NOMO-1 (cell line): ENCODE results near the gene OTOP1.
"Not testable (repeated sequence)": the region's sequence is repeated elsewhere in the genome, so short reads cannot be mapped to it uniquely, and the experiment has no call there.

Experiments
- DNase-seq, 2 experiments: peaks; one replicate each; lab custom pipeline; 2025; ENCODE audit not compliant: unreplicated experiment in 2 of 2; lab: John Stamatoyannopoulos, UW

OTOP1 gene

DNA sequence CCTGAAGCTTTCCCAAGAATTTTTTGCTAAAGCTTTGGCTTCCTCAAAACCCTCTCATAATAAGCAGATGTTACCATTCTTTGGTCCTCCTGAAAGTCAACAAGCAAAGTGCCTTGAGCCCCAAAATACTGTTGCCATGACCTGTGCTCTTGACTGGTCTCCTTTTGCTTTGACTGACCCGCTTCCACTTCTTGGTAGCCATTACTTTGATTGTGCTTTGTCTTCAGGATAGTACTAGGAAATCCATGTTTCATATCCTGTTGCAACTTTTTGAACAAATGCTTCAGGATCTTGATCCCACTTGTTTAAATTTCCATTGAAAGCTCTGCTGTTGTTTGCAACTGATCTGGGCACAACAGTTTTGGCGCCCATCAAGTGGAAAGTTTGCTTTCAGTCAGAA lies 6.9 kb upstream of the OTOP1 start:
- no peak for DNase-seq

DNA sequence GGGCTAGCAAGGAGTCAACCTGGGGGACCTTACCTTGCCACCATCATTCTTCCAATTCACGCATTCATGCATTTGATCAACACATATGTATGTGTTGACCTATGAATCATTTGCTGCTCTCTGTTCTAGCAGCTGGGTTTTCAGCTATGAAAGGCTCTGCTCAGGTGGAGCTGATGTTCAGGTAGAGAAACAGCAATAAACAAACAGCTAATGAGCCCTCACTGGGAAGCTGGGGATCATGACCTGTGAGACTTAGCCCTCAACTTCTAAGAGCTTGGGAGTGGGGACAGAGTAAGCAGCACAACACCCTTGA lies 1.6 kb upstream of the OTOP1 start:
- DNase-seq = no peak

DNA sequence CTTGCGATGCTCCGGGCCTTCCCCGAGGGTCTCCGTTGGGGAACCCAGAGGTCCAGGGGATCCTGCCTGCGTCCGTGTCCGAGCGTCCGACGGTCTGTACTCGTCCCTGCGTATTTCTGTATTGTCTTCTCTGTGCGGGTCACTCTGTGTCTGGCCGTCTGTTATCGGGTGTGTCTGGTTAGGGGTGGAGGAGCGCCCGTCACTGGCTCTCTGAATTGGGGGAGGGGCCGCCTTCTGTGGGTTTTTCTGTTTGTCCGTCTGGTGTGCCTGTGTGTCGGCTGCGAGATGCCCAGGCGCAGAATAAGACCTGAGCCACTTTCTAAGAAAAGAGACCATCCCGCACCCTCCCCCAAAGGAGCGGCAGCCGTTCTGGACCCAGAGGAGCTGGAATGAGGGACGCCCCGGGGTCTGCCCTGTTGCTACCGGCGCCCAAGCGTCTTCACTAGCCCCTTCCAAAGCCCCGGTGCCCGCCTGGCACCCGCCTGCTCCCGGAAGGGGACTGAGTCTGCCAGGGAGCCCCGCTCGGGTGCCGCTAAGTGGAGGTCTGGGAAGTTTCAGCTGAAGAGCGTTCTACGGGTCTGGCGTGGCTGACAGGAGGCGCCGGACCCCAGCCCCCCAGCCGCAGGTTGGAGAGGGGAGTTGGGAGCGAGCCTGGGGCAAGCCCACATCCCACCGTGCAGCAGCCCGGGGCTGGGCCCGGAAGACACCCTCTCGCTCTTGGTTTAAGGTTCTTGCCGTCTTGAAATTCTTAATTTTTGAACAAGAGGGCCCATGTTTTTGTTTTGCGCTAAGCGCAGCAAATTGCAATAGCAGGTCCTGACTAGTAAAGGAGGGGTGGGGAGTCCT lies 1.0 kb upstream of the OTOP1 start:
- DNase-seq = no peak

DNA sequence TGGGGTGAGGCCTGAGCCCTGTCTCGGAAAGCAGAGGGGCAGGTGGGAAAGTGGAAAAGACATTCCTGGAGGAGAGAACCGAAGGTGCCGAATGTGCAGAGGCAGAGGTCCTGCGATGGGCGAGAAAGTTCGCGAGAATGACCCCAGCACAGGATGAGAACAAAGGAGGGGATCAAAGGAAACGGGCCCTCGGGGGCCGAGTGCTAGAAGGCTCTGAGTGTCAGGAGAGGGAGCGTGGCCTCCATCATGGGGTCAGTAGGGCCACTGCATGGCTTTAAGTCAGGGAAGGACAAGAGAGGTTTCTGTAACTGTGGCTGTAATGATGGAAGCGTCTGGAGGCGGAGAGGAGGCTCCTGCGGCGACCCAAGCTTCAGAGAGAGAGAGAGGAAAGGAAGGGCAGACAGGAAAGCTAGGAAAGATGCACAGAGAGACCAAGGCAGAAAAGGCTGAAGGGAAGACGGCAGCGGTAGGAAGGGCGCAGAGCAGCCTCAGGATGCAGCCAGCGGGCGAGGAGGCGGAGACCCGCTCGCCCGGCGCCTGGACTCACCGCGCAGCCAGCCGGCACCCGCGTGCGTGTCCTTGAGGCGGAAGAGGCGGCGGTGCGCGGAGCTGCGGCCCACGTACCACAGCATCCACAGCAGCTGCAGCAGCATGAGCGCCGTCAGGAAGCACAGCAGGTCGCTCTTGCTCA lies 669 bp downstream of the OTOP1 start:
- no peak for DNase-seq

DNA sequence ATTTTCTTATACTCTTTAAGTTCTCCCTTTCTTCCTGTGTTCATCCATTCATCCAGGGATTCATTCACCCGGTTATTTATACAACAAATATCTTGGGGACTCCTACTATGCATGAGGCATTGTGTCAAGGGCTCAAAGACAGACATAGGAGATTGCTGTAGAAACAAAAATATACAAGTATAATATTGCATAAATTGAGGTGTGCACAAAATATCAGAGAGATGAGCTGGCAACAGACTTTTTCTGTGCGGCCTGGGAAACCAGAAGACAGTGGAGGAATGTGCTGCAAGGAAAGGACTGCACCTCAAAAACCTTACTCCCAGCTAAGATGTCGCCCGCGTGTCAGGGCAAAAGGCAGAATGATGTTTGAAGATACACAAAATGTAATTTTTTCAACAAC lies 9.6 kb downstream of the OTOP1 start:
- DNase-seq = no peak

DNA sequence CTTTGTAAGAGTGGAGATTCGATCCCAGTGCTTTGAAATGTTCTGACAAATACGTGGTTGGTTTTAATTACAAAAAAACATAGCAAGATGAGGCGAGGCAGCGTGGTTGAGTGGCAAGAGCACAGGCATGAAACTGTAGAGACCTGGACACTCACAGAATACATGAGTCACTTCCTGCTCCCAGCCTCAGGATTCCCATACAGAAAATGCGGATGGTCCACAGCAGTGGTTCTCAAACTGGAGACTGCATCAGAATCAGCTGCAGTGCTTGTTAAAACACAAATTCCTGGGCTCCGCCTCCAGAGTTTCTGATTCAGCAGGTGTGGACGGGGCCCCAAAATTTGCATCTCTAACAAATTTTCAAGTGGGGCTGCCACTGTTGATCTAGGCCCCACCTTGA lies 10.1 kb downstream of the OTOP1 start:
- no peak for DNase-seq

DNA sequence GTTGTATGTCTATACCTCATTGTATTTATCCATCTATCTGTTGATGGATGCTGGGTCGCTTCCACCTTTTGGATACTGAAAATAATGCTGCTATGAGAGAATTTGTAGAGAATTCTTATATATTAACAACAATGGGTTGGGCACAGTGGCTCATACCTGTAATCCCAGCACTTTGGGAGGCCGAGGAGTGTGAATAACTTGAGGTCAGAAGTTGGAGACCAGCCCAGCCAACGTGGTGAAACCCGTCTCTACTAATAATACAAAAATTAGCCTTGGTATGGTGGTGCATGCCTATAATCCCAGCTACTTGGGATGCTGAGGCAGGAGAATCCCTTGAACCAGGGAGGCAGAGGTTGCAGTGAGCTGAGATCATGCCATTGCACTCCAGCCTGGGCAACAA lies 13.1 kb downstream of the OTOP1 start:
- DNase-seq = not testable (repeated sequence)

DNA sequence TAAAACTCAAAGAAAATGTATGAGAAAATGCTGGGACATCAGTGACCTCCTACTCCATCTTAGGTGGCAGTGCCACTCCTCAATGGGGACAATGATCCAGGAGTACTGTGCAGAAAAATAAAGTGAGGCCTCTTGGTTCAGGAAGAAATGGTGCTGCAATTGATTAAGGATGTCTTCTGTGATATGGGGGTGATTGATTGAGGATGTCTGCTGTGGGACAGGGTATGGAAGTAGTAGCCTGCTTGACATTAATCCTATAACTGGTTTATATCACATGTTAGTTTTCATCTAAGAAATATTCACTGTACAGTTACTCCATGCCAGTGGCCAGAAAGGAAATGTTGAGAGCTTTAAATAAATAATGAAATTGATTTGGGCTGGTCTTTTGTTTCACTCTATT lies 20.5 kb downstream of the OTOP1 start:
- DNase-seq = no peak

DNA sequence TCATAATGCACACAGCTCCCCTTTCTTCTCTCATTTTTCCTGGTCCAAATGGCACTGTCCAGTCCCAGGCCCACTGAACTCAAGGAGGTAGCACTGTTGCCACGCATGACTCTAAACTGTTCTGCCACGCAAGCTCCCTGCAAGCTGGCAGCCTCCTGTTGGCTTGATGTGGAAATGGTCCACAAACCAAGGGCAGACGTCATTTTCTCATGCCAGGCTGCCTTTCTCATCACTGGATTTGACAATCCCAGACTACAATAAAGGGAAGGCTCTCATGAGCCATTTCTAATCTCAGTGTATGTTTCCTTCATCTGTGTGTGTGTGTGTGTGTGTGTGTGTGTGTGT lies 22.4 kb downstream of the OTOP1 start:
- DNase-seq = no peak

DNA sequence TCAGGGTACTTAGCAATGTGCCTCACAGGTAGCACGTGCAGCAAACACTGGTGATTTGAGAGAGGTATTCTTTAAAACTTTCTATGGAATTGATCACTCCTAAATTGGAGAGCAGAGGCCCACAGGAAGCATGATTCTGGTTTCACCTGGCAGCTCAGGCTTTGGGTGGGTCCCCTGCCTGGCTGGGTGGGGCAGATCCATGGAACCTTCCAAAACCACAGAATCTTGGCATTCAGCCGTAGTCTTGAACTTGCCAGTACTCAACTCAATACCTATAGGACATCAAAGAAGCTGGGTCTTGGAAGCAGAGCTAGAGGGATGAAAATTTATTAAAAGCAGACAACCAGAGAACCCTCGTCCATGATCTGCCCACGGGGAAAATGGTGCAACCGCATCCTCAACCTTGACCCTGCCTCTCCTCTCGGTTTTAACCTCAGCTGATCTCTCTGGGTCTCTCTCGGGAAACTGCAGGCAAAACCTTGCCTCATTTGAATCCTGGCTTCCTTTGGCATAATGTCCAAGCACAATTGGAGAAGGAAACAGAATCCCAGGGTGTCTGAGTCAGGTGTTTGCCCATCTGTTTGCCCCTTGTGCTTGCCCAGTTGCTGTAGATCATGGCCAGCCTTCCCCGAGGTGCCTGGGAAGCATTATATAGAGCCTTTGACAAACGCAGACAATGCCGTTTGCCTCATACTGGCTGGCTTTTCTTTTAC lies 22.9 kb downstream of the OTOP1 start:
- DNase-seq = no peak

DNA sequence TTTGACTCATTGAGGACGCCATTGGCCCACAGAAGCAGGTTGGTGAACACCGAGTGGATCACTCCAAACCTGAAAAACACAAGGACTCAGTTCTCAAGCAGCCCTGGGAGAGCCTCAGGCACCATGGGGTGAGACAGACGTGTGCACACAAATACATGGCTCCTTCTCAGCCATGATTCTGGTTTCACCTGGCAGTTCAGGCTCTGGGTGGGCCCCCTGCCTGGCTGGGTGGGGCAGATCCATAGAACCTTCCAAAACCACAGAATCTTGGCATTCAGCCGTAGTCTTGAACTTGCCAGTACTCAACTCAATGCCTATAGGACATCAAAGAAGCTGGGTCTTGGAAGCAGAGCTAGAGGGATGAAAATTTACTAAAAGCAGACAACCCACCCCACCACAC lies 24.2 kb downstream of the OTOP1 start:
- no peak for DNase-seq

DNA sequence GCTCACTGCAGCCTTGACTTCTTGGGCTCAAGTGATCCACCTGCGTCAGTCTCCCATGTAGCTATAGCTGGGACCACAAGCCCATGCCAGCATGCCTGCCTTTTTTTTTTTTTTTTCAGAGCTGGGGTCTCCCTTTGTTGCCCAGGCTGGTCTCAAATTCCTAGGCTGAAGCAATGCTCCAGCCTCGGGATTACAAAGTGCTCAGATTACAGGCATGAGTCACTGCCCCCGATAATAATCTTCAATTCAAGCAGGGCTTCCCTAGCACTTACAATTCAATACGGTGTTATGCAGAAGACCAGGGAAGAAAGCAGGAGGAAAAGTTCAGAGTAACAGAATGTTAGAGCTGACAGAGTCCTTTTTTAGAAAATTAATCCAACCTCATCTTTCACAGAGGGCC lies 26.1 kb downstream of the OTOP1 start:
- DNase-seq = no peak

DNA sequence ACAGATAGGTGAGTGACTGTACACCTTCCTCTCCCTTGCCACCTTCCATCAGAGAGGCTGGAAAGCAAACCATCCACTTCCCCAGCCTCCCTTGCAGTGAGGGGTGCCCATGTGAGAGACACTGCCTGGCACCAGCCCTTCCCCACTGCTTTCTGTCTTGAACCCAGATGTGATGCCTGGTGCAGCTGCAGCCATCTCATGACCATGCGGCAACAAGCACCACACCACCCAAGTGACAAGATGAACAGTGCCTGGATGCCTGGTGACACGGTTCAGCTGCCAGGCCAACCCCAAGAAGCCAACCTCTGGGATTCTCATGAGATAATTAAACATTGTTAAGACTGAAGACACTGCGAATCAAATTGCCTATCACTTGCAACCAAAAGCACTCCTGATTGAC lies 31.4 kb downstream of the OTOP1 start:
- no peak for DNase-seq

DNA sequence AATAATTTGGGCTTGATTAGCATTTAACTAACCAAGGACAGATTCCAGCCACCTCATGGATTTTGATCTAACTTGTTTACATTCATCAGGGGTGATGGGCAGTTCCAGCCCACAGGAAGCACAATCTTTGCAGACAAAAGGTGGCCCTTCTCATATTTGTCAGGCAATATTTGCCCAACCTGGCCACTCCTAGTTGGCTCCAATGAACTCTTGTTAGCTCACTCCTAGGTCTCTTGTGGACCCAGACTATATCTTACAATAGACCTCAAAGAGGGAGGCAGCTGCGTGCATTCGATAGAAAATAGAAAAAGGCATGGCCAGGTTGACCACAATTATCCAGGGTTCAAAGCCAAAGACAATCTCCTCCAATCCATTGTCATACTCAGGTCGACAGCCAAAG lies 38.2 kb downstream of the OTOP1 start:
- not testable (repeated sequence) for DNase-seq

DNA sequence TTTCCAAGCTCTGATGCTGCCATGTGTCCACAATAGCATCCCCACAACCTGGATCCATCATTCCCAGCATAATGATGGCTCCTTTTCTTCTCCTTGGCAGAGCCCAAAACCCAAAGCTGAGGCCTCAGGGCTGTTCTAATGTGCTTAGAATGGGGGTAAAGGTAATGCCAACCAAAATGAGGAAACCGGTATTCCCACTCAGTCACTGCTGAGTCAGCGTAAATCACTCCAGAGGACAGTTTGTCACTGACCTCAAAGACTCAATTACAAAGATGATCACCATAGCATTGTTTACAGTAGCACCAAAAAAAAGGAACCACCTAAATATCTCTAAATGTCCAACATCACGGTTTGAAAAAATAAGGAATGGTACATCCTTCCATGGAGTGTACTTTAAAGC lies 41.2 kb downstream of the OTOP1 start:
- no peak for DNase-seq

DNA sequence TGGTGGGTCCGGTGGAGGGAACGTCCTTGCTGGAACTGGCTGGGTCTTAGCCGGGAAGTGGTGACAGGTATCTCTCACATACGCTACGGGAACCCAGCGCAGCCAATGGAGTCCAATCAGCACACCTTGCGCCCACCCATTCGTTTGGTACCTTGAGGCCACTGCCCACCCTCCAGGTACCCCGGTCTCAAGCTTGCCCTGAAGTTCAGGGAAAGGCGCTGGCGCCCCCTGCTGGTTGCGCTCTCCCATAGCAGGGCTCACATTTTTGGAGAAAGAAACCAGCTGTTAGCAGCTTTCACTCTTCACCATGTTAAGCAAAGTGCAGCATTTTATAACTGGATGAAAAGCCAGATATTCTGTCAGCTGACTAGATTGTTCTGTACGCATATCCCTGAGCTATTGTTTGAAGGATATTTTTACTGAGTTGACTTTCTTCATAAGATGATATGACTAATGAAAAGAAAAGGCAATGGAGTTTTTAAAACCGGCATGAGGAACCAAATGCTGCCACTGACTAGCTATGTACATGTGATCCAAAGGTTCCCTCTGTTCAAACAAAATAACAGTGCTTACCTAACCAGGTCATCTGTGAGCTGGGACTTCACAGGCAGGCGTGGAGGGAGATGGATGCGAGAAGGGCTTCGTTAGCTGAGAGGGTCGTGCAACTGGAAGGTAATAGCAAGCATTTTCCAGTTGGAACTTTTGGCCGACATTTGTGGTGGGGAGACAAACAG lies 43.7 kb downstream of the OTOP1 start:
- DNase-seq = peak; percentile 29 to 31

DNA sequence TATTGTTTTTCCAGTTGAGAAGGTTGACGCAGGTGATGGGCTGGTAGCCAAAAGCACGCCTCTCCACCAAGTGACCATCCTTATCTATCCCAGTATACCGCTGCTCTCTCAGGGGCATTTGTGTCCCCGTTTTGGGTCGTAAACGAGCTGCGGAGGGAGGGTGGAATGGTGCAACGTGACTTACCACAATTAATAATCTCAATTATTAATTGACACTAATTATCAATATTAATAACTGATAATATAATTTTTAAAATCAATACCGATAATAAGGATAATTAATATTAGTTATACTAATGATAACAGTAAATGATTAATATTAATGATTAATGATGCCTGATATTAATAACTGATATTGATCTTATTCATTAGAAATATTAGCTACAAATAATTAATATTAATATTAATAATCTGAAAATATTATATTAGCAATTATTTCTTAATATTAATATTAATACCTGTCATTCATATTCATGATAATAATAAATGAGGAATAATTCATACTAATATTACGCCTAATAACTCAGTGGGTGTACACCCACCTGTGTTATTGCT lies 56.1 kb downstream of the OTOP1 start:
- DNase-seq = no peak

DNA sequence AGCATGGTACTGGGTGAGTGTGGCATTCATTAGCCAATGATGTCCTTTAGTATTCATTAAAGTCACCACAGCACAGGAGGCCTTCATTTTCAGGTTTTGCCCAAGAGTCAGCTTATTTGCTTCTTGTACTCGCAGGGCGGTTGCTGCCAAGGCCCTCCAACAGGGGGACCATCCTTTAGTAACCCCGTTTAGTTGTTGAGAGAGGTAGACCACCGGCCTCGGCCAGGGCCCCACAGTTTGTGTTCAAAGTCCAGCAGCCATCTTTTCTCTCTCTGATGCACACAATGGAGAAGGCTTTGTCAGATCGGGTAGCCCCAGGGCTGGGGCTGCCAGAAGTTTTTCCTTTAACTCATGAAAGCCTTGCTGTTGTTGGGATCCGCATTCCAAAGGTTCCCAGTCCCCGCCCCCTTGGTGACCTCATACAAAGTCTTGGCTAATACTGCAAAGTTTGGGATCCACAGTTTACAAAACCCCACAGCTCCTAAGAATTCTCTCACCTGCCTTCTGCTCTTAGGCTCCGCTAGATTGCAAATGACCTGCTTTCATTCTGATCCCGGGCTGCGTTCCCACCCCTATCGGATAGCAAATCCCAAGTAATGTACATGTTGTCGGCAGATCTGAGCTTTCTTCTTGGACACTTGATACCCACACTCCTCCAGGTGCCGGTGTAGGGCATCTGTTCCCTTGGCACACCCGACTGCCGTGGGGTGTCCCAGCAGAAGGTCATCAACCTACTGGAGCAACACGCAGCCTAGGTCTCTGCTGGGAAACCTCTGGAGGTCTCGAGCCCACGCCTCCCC lies 58.5 kb downstream of the OTOP1 start:
- DNase-seq = not testable (repeated sequence)

DNA sequence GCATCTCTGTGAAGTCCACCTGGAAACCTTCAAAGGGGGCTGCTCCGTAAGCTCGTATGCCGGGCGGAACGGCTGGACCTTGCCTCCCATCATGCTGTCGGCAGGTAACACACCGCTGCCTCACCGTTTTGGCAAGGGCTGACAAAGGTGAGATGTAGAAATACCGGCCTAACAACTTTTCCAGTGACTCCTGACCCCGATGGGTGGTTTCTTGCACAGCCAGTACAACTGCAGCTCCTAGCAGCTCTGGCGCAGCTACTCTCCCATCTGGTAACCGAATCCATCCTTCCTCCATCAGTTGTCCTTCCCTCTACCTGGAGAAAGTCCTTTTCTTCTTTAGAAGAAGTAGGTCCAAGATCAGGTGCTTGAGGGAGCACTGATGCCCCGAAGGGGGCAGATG lies 59.7 kb downstream of the OTOP1 start:
- DNase-seq = not testable (repeated sequence)

DNA sequence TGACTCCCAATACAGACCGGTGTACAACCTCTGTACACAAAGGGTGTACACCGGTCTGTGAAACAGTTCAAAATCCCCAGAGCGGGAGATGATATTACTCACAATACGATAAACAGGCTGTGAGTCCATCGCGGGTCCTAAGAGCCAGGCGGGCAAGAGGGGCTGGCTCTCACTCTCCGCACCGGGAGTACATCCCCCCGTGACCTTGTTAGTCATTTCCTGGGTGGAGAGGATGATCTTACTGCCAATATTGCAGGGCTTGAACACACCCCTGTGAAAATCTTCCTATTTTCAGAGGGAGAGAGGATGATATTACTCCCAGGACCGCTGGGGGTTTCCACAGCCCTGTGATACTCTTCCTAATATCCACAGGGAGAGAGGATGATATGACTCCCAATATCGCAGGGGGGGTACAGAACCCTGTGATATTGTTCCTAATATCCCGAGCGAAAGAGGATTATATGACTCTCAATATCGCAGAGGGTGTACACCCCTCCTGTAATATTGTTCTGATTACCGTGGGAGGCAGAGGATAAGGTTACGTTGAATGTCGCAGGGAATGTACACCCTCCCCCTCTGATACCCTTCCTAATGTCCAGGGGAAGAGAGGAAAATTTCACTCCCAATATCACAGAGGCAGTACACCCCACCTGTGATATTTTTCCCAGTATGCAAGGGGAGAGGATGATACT lies 60.9 kb downstream of the OTOP1 start:
- DNase-seq = not testable (repeated sequence)
